ENCODE data around the gene FGF13.

The FGF13 gene

GRCh38 chrX:138664016-138664415, 47.5 kb downstream of the FGF13 start:
- no peak for DNase-seq (ENCODE audit: low read depth, low spot score)
- no peaks in the 10 kb centered on the region for H3K4me1 ChIP-seq (ENCODE audit: insufficient read depth, insufficient read length)
- no peaks in the 10 kb centered on the region for H3K9me3 ChIP-seq (ENCODE audit: insufficient read depth, low read length)
- no peak overlapping the region for H3K4me3 ChIP-seq (ENCODE audit: insufficient read length, low read depth)
- no peak overlapping the region for H3K9ac ChIP-seq (ENCODE audit: insufficient read length, low read depth)
- H3K27me3 ChIP-seq (ENCODE audit: insufficient read depth, insufficient read length): no peaks in the 10 kb centered on the region
- no peaks in the 10 kb centered on the region for H3K36me3 ChIP-seq (ENCODE audit: insufficient read depth, insufficient read length, low read length)
- no peak for TF ChIP-seq YY1 (IDR thresholded peaks at IDR 0.05; ENCODE audit: insufficient read depth, insufficient read length)
- no peak for TF ChIP-seq ZNF274 (IDR thresholded peaks at IDR 0.05; ENCODE audit: low read depth, low read length)
- TF ChIP-seq SUZ12 (IDR thresholded peaks at IDR 0.05; ENCODE audit: extremely low read depth, insufficient read depth, insufficient read length): no peak

- Histone ChIP-seq H3K9ac (ENCODE audit: insufficient read length, low read depth) (no peak overlapping the region), H3K4me3 (ENCODE audit: insufficient read length, low read depth) (no peak overlapping the region), H3K4me1 (ENCODE audit: insufficient read depth, insufficient read length) (no peaks in the 10 kb centered on the region), H3K9me3 (ENCODE audit: insufficient read depth, low read length) (no peaks in the 10 kb centered on the region), H3K27me3 (ENCODE audit: insufficient read depth, insufficient read length) (no peaks in the 10 kb centered on the region), H3K36me3 (ENCODE audit: insufficient read depth, insufficient read length, low read length) (no peaks in the 10 kb centered on the region)
- no peak for DNase-seq (ENCODE audit: low read depth, low spot score)
- no peak for TF ChIP-seq ZNF274 (IDR thresholded peaks at IDR 0.05; ENCODE audit: low read depth, low read length)
- no peak for TF ChIP-seq YY1 (IDR thresholded peaks at IDR 0.05; ENCODE audit: insufficient read depth, insufficient read length)
- no peak for TF ChIP-seq SUZ12 (IDR thresholded peaks at IDR 0.05; ENCODE audit: extremely low read depth, insufficient read depth, insufficient read length)
These were observed 60.0 kb downstream of the FGF13 start for GRCh38 chrX:138651494-138651893.

GRCh38 chrX:138648568-138648967, 62.9 kb downstream of the FGF13 start:
- no peak for DNase-seq (ENCODE audit: low read depth, low spot score)

GRCh38 chrX:138638996-138639395, 72.5 kb downstream of the FGF13 start:
- no peaks in the 10 kb centered on the region for H3K27me3 ChIP-seq (ENCODE audit: insufficient read depth, insufficient read length)
- no peak for TF ChIP-seq YY1 (IDR thresholded peaks at IDR 0.05; ENCODE audit: insufficient read depth, insufficient read length)
- TF ChIP-seq SUZ12 (IDR thresholded peaks at IDR 0.05; ENCODE audit: extremely low read depth, insufficient read depth, insufficient read length): no peak
- TF ChIP-seq ZNF274 (IDR thresholded peaks at IDR 0.05; ENCODE audit: low read depth, low read length): no peak

More at GRCh38 chrX:138648568-138648967, 62.9 kb downstream of the FGF13 start:
- no peaks in the 10 kb centered on the region for H3K36me3 ChIP-seq (ENCODE audit: insufficient read depth, insufficient read length, low read length)
- TF ChIP-seq ZNF274 (IDR thresholded peaks at IDR 0.05; ENCODE audit: low read depth, low read length): no peak
- TF ChIP-seq YY1 (IDR thresholded peaks at IDR 0.05; ENCODE audit: insufficient read depth, insufficient read length): no peak
- no peak for TF ChIP-seq SUZ12 (IDR thresholded peaks at IDR 0.05; ENCODE audit: extremely low read depth, insufficient read depth, insufficient read length)
- H3K9ac ChIP-seq (ENCODE audit: insufficient read length, low read depth): no peak overlapping the region
- H3K27me3 ChIP-seq (ENCODE audit: insufficient read depth, insufficient read length): no peaks in the 10 kb centered on the region
- H3K4me1 ChIP-seq (ENCODE audit: insufficient read depth, insufficient read length): no peaks in the 10 kb centered on the region
- H3K9me3 ChIP-seq (ENCODE audit: insufficient read depth, low read length): no peaks in the 10 kb centered on the region
- H3K4me3 ChIP-seq (ENCODE audit: insufficient read length, low read depth): no peak overlapping the region

More at GRCh38 chrX:138638996-138639395, 72.5 kb downstream of the FGF13 start:
- DNase-seq (ENCODE audit: low read depth, low spot score): no peak
- H3K4me3 ChIP-seq (ENCODE audit: insufficient read length, low read depth): no peak overlapping the region
- no peaks in the 10 kb centered on the region for H3K4me1 ChIP-seq (ENCODE audit: insufficient read depth, insufficient read length)
- H3K9ac ChIP-seq (ENCODE audit: insufficient read length, low read depth): no peak overlapping the region
- no peaks in the 10 kb centered on the region for H3K9me3 ChIP-seq (ENCODE audit: insufficient read depth, low read length)
- no peaks in the 10 kb centered on the region for H3K36me3 ChIP-seq (ENCODE audit: insufficient read depth, insufficient read length, low read length)
